ENCODE data around the gene CEP192.

Gene CEP192

DNA sequence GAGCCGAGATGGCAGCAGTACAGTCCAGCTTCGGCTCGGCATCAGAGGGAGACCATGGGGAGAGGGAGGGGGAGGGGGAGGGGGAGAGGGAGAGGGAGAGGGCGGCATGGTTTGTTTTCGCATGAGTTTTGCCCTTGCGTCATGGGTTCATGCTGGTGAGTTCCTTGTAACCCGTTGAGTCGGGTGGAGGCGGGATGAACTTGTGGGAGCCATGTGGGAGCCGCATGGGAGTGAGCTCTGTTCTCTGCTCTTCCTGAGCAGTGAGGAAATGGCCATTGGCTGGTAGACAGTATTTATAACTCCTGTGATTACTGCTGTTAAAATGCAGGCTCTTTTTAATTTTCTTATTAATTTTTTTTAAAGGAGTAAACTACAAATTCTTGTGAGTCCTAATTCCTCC, 108.0 kb downstream of the CEP192 start:
- TF ChIP-seq, protein P1, sequence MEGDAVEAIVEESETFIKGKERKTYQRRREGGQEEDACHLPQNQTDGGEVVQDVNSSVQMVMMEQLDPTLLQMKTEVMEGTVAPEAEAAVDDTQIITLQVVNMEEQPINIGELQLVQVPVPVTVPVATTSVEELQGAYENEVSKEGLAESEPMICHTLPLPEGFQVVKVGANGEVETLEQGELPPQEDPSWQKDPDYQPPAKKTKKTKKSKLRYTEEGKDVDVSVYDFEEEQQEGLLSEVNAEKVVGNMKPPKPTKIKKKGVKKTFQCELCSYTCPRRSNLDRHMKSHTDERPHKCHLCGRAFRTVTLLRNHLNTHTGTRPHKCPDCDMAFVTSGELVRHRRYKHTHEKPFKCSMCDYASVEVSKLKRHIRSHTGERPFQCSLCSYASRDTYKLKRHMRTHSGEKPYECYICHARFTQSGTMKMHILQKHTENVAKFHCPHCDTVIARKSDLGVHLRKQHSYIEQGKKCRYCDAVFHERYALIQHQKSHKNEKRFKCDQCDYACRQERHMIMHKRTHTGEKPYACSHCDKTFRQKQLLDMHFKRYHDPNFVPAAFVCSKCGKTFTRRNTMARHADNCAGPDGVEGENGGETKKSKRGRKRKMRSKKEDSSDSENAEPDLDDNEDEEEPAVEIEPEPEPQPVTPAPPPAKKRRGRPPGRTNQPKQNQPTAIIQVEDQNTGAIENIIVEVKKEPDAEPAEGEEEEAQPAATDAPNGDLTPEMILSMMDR (IDR thresholded peaks at IDR 0.05; ENCODE audit: low read depth, low read length, missing control alignments): no peak
- H3K4me3 ChIP-seq (ENCODE audit: low read depth, low read length): no peak overlapping the region
- DNase-seq (ENCODE audit: low read depth): no peak

GRCh38 chr18:13100942-13101658, 109.9 kb downstream of the CEP192 start:
- H3K4me3 ChIP-seq (ENCODE audit: low read depth, low read length): no peak overlapping the region
- DNase-seq (ENCODE audit: low read depth): no peak
- TF ChIP-seq, protein P1 (IDR thresholded peaks at IDR 0.05; ENCODE audit: low read depth, low read length, missing control alignments): no peak

- DNase-seq (ENCODE audit: low read depth): no peak
- H3K4me3 ChIP-seq (ENCODE audit: low read depth, low read length): no peak overlapping the region
- TF ChIP-seq, protein P1 (IDR thresholded peaks at IDR 0.05; ENCODE audit: low read depth, low read length, missing control alignments): no peak
Measured at GRCh38 chr18:13101659-13102197, 110.6 kb downstream of the CEP192 start.

DNA sequence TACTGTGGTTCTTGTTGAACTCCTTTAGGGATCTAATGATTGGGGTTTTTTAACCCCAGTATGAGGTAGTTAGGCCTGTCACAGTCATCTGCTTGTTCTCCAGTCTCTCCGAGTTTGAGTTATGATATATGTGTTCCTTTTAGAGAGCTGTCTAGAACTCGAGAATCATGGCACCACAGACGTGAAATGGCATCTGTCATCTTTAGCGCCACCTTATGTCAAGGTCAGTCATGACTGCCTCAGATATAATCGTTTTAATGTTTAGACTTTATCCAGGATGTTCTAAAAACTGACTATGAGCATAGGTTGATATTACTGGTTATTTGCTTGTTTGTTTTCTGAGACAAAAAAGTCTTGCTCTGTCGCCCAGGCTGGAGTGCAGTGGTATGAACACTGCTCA, 112.2 kb downstream of the CEP192 start:
- DNase-seq (ENCODE audit: low read depth): no peak
- TF ChIP-seq, protein P1 (IDR thresholded peaks at IDR 0.05; ENCODE audit: low read depth, low read length, missing control alignments): peak; percentile 33
- no peak overlapping the region for H3K4me3 ChIP-seq (ENCODE audit: low read depth, low read length)

- TF ChIP-seq, protein P1 (IDR thresholded peaks at IDR 0.05; ENCODE audit: low read depth, low read length, missing control alignments): no peak
- H3K4me3 ChIP-seq (ENCODE audit: low read depth, low read length): no peak overlapping the region
- no peak for DNase-seq (ENCODE audit: low read depth)
Measured at GRCh38 chr18:13105059-13105458, 113.9 kb downstream of the CEP192 start.

DNA sequence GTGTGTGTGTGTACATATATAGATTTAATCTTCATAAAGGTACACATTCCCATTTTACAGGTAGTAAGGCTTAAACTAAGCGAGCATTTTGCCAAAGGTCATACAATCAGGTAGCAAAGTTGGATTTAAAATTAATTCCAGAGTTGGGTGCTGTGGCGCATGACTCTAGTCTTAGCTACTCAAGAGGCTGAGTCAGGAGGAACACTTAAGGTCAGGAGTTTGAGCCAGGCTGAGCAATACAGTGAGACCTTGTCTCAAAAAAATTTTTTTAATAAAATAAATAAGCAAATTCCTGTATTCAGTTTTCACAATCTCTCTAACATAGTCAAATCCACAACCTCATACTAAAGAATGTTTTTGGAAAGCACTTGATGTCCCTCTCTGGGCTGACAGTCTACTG, 115.9 kb downstream of the CEP192 start:
- no peak for DNase-seq (ENCODE audit: low read depth)
- no peak overlapping the region for H3K4me3 ChIP-seq (ENCODE audit: low read depth, low read length)
- TF ChIP-seq, protein P1 (IDR thresholded peaks at IDR 0.05; ENCODE audit: low read depth, low read length, missing control alignments): no peak

DNA sequence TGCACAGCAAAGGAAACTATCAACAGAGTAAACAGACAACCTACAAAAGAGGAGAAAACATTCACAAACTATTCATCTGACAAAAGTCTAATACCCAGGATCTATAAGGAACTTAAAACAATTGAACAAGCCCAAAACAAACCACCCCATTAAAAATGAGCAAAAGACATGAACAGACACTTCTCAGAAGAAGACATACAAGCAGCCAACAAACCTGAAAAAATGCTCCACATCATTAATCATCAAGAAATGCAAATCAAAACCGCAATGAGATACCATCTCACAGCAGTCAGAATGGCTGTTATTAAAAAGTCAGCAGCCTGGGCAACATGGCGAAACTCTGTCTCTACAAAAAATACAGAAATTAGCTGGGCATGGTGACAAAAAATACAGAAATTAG, 117.2 kb downstream of the CEP192 start:
- no peak for DNase-seq (ENCODE audit: low read depth)
- no peak overlapping the region for H3K4me3 ChIP-seq (ENCODE audit: low read depth, low read length)
- TF ChIP-seq, protein P1 (IDR thresholded peaks at IDR 0.05; ENCODE audit: low read depth, low read length, missing control alignments): no peak

Measured in GM12864 (cell line).